Central memory CD8-positive, alpha-beta T cell (primary cell): ENCODE measurements around the gene SLC6A3.

Experiments used
- ATAC-seq: fragments of 150-1000 bp; cut with Tn5 transposase; replicated peaks from 2 replicates; pipeline ENCODE4 v1.10.0; 2022; ENCODE audit warnings: mild to moderate bottlenecking, moderate FRiP score, moderate number of reproducible peaks; ENCODE audit not compliant: poor library complexity, severe bottlenecking; ENCODE audit errors: extremely low read depth
- DNase-seq, 2 donors: peaks; one replicate each; pipeline ENCODE4 v3.0.0; 2021; ENCODE audit warnings: low spot score in 2 of 2
- H3K27ac Mint-ChIP-seq: one replicate; pipeline ENCODE4 v1.8.0; 2022; ENCODE audit warnings: low read depth, mild to moderate bottlenecking, moderate library complexity, mixed read lengths
- H3K27me3 Mint-ChIP-seq: one replicate; pipeline ENCODE4 v1.8.0; 2022; ENCODE audit warnings: mixed read lengths
- H3K36me3 Mint-ChIP-seq: one replicate; pipeline ENCODE4 v1.8.0; 2022; ENCODE audit warnings: mild to moderate bottlenecking, moderate library complexity, mixed read lengths; ENCODE audit not compliant: insufficient read depth
- H3K4me1 Mint-ChIP-seq: one replicate; pipeline ENCODE4 v1.8.0; 2022; ENCODE audit warnings: mixed read lengths
- H3K4me3 Mint-ChIP-seq: one replicate; pipeline ENCODE4 v1.8.0; 2022; ENCODE audit warnings: mild to moderate bottlenecking, moderate library complexity, mixed read lengths
- H3K9me3 Mint-ChIP-seq: one replicate; pipeline ENCODE4 v1.8.0; 2022; ENCODE audit warnings: mixed read lengths

Gene SLC6A3

GRCh38 chr5:1442222-1443145 lies 2.8 kb downstream of the SLC6A3 start:
- no peak overlapping the region for H3K4me3 Mint-ChIP-seq
- DNase-seq: no peak

GRCh38 chr5:1441166-1441865 lies 3.9 kb downstream of the SLC6A3 start:
- ATAC-seq: no peak

More at GRCh38 chr5:1442222-1443145, 2.8 kb downstream of the SLC6A3 start:
- no peak for ATAC-seq
- Mint-ChIP-seq H3K27ac (no peak overlapping the region), H3K4me1 (peaks cover 8% of the 10 kb centered on the region), H3K9me3 (peaks cover 11% of the 10 kb centered on the region), H3K36me3 (peaks cover 3% of the 10 kb centered on the region), H3K27me3 (peaks cover 54% of the 10 kb centered on the region)

DNA sequence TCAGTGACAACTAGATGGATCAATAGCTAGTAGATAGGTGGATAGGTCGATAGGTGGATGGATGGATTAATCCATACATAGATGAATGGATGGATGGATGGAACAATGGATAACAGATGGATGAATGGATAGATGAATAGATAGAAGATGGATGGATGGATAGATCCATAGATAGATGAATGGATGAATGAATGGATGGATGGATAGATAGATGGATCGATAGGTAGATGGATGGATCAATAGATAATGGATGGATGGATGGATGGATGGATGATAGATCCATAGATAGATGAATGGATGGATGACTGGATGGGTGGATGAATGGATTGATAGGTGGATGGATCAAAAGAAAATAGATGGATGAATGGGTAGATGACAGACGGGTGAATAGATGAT lies 5.1 kb downstream of the SLC6A3 start:
- Mint-ChIP-seq H3K36me3 (peaks cover 3% of the 10 kb centered on the region), H3K4me1 (no peaks in the 10 kb centered on the region), H3K9me3 (peaks cover 11% of the 10 kb centered on the region), H3K27ac (no peak overlapping the region), H3K27me3 (peaks cover 62% of the 10 kb centered on the region), H3K4me3 (no peak overlapping the region)
- ATAC-seq (no peak), DNase-seq (no peak)

More at GRCh38 chr5:1441166-1441865, 3.9 kb downstream of the SLC6A3 start:
- Mint-ChIP-seq H3K4me1 (no peaks in the 10 kb centered on the region), H3K27ac (no peak overlapping the region), H3K4me3 (no peak overlapping the region), H3K27me3 (peaks cover 62% of the 10 kb centered on the region), H3K9me3 (peaks cover 11% of the 10 kb centered on the region), H3K36me3 (peaks cover 3% of the 10 kb centered on the region)
- no peak for DNase-seq

DNA sequence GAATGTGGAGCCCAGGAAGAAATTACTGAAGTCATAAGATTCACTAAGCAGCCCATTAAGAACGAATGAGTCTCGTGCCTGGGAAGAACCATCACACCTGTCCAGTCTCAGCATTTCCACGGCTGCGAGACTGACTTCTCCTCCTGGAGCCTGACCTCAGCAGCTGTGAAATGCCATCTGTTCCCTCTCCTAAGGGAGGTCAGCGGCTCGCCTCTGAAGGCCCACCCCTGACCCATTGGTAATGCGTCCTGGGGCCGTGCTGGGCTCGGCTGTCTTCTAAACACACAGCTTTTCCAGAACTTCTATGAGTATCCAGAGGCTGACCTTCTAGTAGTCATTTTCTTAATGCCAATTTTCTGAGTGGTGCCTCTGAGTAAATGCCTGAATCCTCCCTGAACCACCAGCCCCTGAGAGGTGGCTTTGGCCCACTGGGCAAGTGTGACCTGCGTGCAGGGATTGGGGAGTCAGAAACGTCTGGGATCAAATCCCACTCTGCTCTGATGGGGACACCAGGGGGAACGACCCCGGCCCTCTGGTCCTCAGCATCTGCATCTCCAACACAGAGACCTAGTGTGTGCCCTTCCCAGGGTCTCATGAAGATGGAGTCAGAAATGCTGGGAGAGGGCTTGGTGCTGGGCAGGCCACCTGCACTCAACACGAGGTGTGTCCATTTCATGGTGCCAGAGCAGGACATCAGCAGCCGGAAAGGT lies 5.7 kb downstream of the SLC6A3 start:
- H3K4me1 Mint-ChIP-seq: no peaks in the 10 kb centered on the region
- H3K27ac Mint-ChIP-seq: no peak overlapping the region
- no peak overlapping the region for H3K4me3 Mint-ChIP-seq
- no peak for ATAC-seq
- DNase-seq: no peak
- H3K27me3 Mint-ChIP-seq: peaks cover 60% of the 10 kb centered on the region
- peaks cover 11% of the 10 kb centered on the region for H3K9me3 Mint-ChIP-seq
- peaks cover 3% of the 10 kb centered on the region for H3K36me3 Mint-ChIP-seq

GRCh38 chr5:1438871-1439270 lies 6.4 kb downstream of the SLC6A3 start:
- peaks cover 11% of the 10 kb centered on the region for H3K9me3 Mint-ChIP-seq
- DNase-seq: no peak

GRCh38 chr5:1437876-1438559 lies 7.2 kb downstream of the SLC6A3 start:
- peaks cover 11% of the 10 kb centered on the region for H3K9me3 Mint-ChIP-seq
- DNase-seq (no peak), ATAC-seq (no peak)
- H3K36me3 Mint-ChIP-seq: no peaks in the 10 kb centered on the region
- no peak overlapping the region for H3K4me3 Mint-ChIP-seq
- H3K4me1 Mint-ChIP-seq: no peaks in the 10 kb centered on the region
- no peak overlapping the region for H3K27ac Mint-ChIP-seq
- peaks cover 45% of the 10 kb centered on the region for H3K27me3 Mint-ChIP-seq

More at GRCh38 chr5:1438871-1439270, 6.4 kb downstream of the SLC6A3 start:
- no peak overlapping the region for H3K27ac Mint-ChIP-seq
- ATAC-seq: no peak
- H3K4me1 Mint-ChIP-seq: no peaks in the 10 kb centered on the region
- H3K27me3 Mint-ChIP-seq: peaks cover 53% of the 10 kb centered on the region
- peaks cover under 1% of the 10 kb centered on the region for H3K36me3 Mint-ChIP-seq
- H3K4me3 Mint-ChIP-seq: no peak overlapping the region

DNA sequence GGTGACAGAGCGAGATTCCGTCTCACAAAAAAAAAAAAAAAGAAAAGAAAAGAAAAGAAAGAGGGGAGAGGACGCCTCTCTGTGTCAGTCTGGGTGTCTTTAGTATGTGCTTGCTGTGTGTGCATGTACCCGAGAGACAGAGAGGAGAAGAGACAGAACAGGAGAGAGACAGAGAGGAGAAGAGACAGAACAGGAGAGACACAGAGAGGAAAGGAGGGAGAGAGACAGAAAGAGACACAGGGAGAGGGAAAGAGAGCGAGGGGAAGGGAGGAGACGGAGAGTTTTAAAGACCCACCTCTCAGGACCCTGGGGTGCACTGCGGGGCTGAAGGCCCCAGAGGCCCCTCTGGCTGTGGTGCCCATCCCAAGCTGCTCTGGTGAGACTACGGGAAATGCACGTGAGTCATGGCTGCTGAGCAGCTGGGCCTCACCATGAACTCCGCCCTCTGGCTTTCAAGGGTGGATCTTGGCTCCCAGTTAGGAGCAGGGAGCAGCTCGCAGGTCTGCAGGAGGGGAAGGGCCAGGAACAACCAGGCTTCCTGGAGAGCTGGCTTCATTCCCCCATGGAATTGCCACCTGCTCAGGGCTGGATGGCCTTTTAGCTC lies 7.9 kb downstream of the SLC6A3 start:
- Mint-ChIP-seq H3K9me3 (peaks cover 11% of the 10 kb centered on the region), H3K36me3 (no peaks in the 10 kb centered on the region), H3K4me1 (no peaks in the 10 kb centered on the region), H3K4me3 (no peak overlapping the region), H3K27me3 (peaks cover 38% of the 10 kb centered on the region), H3K27ac (no peak overlapping the region)
- DNase-seq: no peak
- ATAC-seq: no peak

- Mint-ChIP-seq H3K4me3 (no peak overlapping the region), H3K36me3 (no peaks in the 10 kb centered on the region), H3K9me3 (peaks cover 11% of the 10 kb centered on the region), H3K27me3 (peaks cover 32% of the 10 kb centered on the region), H3K27ac (no peak overlapping the region), H3K4me1 (no peaks in the 10 kb centered on the region)
- DNase-seq: no peak
- ATAC-seq: no peak
These were observed 8.6 kb downstream of the SLC6A3 start for GRCh38 chr5:1436681-1437080.

GRCh38 chr5:1436036-1436435 lies 9.2 kb downstream of the SLC6A3 start:
- Mint-ChIP-seq H3K36me3 (no peaks in the 10 kb centered on the region), H3K4me1 (no peaks in the 10 kb centered on the region), H3K9me3 (peaks cover 11% of the 10 kb centered on the region), H3K27me3 (peaks cover 25% of the 10 kb centered on the region), H3K4me3 (no peak overlapping the region), H3K27ac (no peak overlapping the region)
- no peak for ATAC-seq
- no peak for DNase-seq

DNA sequence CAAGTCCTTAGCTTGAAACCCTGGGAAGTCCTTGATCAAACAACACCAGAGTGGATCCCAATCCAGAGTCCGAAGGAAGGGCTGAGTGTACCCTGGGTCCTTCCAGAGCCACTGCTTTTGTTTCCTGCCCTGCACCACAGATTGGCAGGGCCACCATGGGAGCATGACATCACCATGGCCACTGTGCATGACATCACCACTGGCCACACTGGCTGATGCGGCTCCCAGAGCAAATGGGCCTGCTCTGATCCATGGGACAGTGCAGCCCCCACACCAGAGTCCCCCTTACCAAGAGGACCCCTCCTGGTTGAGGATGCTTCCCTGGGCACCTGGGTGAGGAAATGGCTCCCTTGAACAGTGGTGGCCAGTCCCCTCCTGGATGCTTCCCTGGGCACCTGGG lies 9.9 kb downstream of the SLC6A3 start:
- no peak for DNase-seq
- Mint-ChIP-seq H3K9me3 (peaks cover 6% of the 10 kb centered on the region), H3K4me1 (no peaks in the 10 kb centered on the region), H3K4me3 (no peak overlapping the region), H3K27me3 (peaks cover 18% of the 10 kb centered on the region), H3K27ac (no peak overlapping the region), H3K36me3 (no peaks in the 10 kb centered on the region)
- ATAC-seq: no peak

GRCh38 chr5:1432296-1432695 lies 12.9 kb downstream of the SLC6A3 start:
- H3K4me1 Mint-ChIP-seq: no peaks in the 10 kb centered on the region
- DNase-seq (no peak), ATAC-seq (no peak)
- H3K27ac Mint-ChIP-seq: no peak overlapping the region
- peaks cover 6% of the 10 kb centered on the region for H3K27me3 Mint-ChIP-seq
- no peak overlapping the region for H3K4me3 Mint-ChIP-seq
- peaks cover 22% of the 10 kb centered on the region for H3K9me3 Mint-ChIP-seq
- H3K36me3 Mint-ChIP-seq: peaks cover 2% of the 10 kb centered on the region

DNA sequence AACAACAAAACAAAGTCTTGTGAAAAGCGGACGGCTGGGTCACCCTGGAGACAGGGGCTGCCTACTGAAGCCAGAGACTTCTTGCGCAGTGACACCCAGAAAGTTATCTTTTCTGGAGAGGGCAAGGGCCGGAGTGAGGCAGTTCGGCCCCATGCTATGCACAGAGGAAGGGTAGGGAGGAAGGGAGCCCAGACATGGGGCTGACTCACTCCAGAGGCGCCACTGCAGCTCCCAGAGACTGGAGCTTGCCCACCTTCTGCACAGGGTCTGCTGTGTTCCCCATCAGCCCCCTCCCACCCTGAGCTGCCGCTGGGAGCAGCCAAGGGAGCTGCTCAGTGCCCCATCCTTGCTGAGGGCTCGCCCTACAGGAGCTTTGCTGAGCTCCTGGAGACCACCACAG lies 13.3 kb downstream of the SLC6A3 start:
- H3K9me3 Mint-ChIP-seq: peaks cover 23% of the 10 kb centered on the region
- DNase-seq (no peak), ATAC-seq (no peak)
- peaks cover 2% of the 10 kb centered on the region for H3K36me3 Mint-ChIP-seq
- no peaks in the 10 kb centered on the region for H3K4me1 Mint-ChIP-seq
- H3K27me3 Mint-ChIP-seq: peaks cover 2% of the 10 kb centered on the region
- no peak overlapping the region for H3K27ac Mint-ChIP-seq
- H3K4me3 Mint-ChIP-seq: no peak overlapping the region
